HepG2 (cell line): ENCODE results near the gene ULK4. TPM values are rescaled to one million over a fixed set of nuclear protein-coding genes. Genes with fewer than 3 reads are reported as not detected.

Experiments used
- CC2D1A ChIP-seq: sonication (generic); formaldehyde crosslinking; IDR thresholded peaks from 2 replicates; pipeline ENCODE4 v1.8.1; 2023; ENCODE audit warnings: mild to moderate bottlenecking, missing genetic modification reagents
- CENPT ChIP-seq: sonication (generic); formaldehyde crosslinking; IDR thresholded peaks from 2 replicates; pipeline ENCODE4 v1.8.0; 2022; ENCODE audit warnings: low read depth, mild to moderate bottlenecking, moderate library complexity, missing genetic modification reagents
- DPF2 ChIP-seq: sonication (generic); formaldehyde crosslinking; IDR thresholded peaks from 2 replicates; pipeline ENCODE4 v1.4.0; 2020; ENCODE audit warnings: mild to moderate bottlenecking, low read depth, missing genetic modification reagents, borderline replicate concordance
- ELF3 ChIP-seq: IDR thresholded peaks from 2 replicates; pipeline ENCODE4 v1.6.1; 2016; ENCODE audit warnings: missing genetic modification reagents, missing compliant biosample characterization
- FOXC1 ChIP-seq: sonication (generic); formaldehyde crosslinking; IDR thresholded peaks from 2 replicates; pipeline ENCODE4 v1.8.0; 2022; ENCODE audit warnings: mild to moderate bottlenecking, missing genetic modification reagents, borderline replicate concordance
- GPN1 ChIP-seq: sonication (generic); formaldehyde crosslinking; IDR thresholded peaks from 2 replicates; pipeline ENCODE4 v1.5.1; 2020; ENCODE audit warnings: missing genetic modification reagents, borderline replicate concordance
- HHEX ChIP-seq: IDR thresholded peaks from 2 replicates; pipeline ENCODE4 v1.6.1; 2016; ENCODE audit warnings: control low read depth
- HOXA3 ChIP-seq: sonication (generic); formaldehyde crosslinking; IDR thresholded peaks from 2 replicates; pipeline ENCODE4 v1.5.0; 2020; ENCODE audit warnings: missing genetic modification reagents
- KMT2A ChIP-seq: sonication (generic); formaldehyde crosslinking; IDR thresholded peaks from 2 replicates; pipeline ENCODE4 v1.4.0; 2020; ENCODE audit warnings: missing genetic modification reagents
- MAFG ChIP-seq: sonication (generic); formaldehyde crosslinking; IDR thresholded peaks from 2 replicates; pipeline ENCODE4 v1.5.1; 2020; ENCODE audit warnings: mild to moderate bottlenecking, missing genetic modification reagents
- MBNL3 ChIP-seq: fragments of 250-450 bp; sonication (Bioruptor Pico); conservative IDR thresholded peaks from 2 replicates; pipeline ENCODE4 v1.8.0; 2022; ENCODE audit warnings: mild to moderate bottlenecking, inconsistent platforms
- REL ChIP-seq: sonication (generic); formaldehyde crosslinking; conservative IDR thresholded peaks from 2 replicates; pipeline ENCODE4 v1.8.0; 2022; ENCODE audit warnings: mild to moderate bottlenecking, missing genetic modification reagents, moderate library complexity
- REXO4 ChIP-seq: sonication (generic); formaldehyde crosslinking; IDR thresholded peaks from 2 replicates; pipeline ENCODE4 v1.8.0; 2022; ENCODE audit warnings: missing genetic modification reagents, mild to moderate bottlenecking, borderline replicate concordance
- SALL2 ChIP-seq: sonication (generic); formaldehyde crosslinking; IDR thresholded peaks from 2 replicates; pipeline ENCODE4 v1.8.1; 2023; ENCODE audit warnings: mild to moderate bottlenecking, missing genetic modification reagents, inconsistent platforms
- SYNCRIP ChIP-seq: fragments of 200-400 bp; formaldehyde crosslinking; IDR thresholded peaks from 2 replicates; pipeline ENCODE4 v1.6.1; 2018; ENCODE audit warnings: mild to moderate bottlenecking, low read depth, low read length; ENCODE audit not compliant: insufficient read depth
- ZBTB38 ChIP-seq: sonication (generic); formaldehyde crosslinking; IDR thresholded peaks from 2 replicates; pipeline ENCODE4 v1.5.1; 2020; ENCODE audit warnings: mild to moderate bottlenecking, missing genetic modification reagents
- ZFP62 ChIP-seq: sonication (generic); formaldehyde crosslinking; IDR thresholded peaks from 2 replicates; pipeline ENCODE4 v1.4.0; 2020; ENCODE audit warnings: missing genetic modification reagents
- ZNF549 ChIP-seq: sonication (generic); formaldehyde crosslinking; IDR thresholded peaks from 2 replicates; pipeline ENCODE4 v1.5.0; 2020; ENCODE audit warnings: missing genetic modification reagents
- ZNF713 ChIP-seq: sonication (generic); formaldehyde crosslinking; IDR thresholded peaks from 2 replicates; pipeline ENCODE4 v1.4.0; 2020; ENCODE audit warnings: mild to moderate bottlenecking, missing genetic modification reagents
- ZSCAN12 ChIP-seq: sonication (generic); formaldehyde crosslinking; IDR thresholded peaks from 2 replicates; pipeline ENCODE4 v1.9.0; 2021; ENCODE audit warnings: mild to moderate bottlenecking, missing genetic modification reagents
- polyA plus RNA-seq, 8 experiments: library from polyadenylated mRNA; depleted of rRNA in 3 of 8; stranded (reverse) in 7 of 8; unstranded in 1 of 8; fragments of >200 nt; fragmentation: Illumina TruSeq in 4 of 8; extraction: Trizol in 4 of 8; gene quantifications; 2 replicates each; pipeline versions ENCODE4 v1.2.1 to v1.2.3, GENCODE V29; 2011 to 2016; ENCODE audit warnings: low read depth in 4 of 8, missing spikeins in 1 of 8, mixed read lengths in 1 of 8; ENCODE audit not compliant: insufficient read depth in 1 of 8
- total RNA-seq, 5 experiments: library from RNA; depleted of rRNA; stranded (reverse); fragments of >200 nt; fragmentation: Illumina TruSeq; extraction: Trizol; gene quantifications; 2 replicates each; pipeline ENCODE4 v1.2.3, GENCODE V29; 2016; ENCODE audit warnings: low read depth in 1 of 5
- TF ChIP-seq, protein P1 (sequence below): IDR thresholded peaks from 2 replicates; pipeline ENCODE4 v1.6.1; 2016; ENCODE audit warnings: mild to moderate bottlenecking, missing biosample characterization, missing genetic modification reagents
- TF ChIP-seq, protein P2 (sequence below): IDR thresholded peaks from 2 replicates; pipeline ENCODE4 v1.6.1; 2016; ENCODE audit warnings: low read depth, borderline replicate concordance
- TF ChIP-seq, protein P3 (sequence below): sonication (generic); formaldehyde crosslinking; IDR thresholded peaks from 2 replicates; pipeline ENCODE4 v1.4.0; 2020; ENCODE audit warnings: mild to moderate bottlenecking, low read depth, missing genetic modification reagents
- TF ChIP-seq, protein P4 (sequence below): sonication (generic); formaldehyde crosslinking; IDR thresholded peaks from 2 replicates; pipeline ENCODE4 v1.5.1; 2020; ENCODE audit warnings: missing genetic modification reagents, mild to moderate bottlenecking, borderline replicate concordance
- TF ChIP-seq, protein P5 (sequence below): sonication (generic); formaldehyde crosslinking; IDR thresholded peaks from 2 replicates; pipeline ENCODE4 v1.4.0; 2020; ENCODE audit warnings: missing genetic modification reagents
- TF ChIP-seq, protein P6 (sequence below): sonication (generic); formaldehyde crosslinking; IDR thresholded peaks from 2 replicates; pipeline ENCODE4 v1.4.0; 2020; ENCODE audit warnings: mild to moderate bottlenecking, missing genetic modification reagents

The ULK4 gene
- total and polyA plus RNA-seq, 2 of the 13 experiments (the other 11 are each of a cell fraction or from before 2014, with no cell fraction given) = 6.7 to 11.8 TPM

DNA sequence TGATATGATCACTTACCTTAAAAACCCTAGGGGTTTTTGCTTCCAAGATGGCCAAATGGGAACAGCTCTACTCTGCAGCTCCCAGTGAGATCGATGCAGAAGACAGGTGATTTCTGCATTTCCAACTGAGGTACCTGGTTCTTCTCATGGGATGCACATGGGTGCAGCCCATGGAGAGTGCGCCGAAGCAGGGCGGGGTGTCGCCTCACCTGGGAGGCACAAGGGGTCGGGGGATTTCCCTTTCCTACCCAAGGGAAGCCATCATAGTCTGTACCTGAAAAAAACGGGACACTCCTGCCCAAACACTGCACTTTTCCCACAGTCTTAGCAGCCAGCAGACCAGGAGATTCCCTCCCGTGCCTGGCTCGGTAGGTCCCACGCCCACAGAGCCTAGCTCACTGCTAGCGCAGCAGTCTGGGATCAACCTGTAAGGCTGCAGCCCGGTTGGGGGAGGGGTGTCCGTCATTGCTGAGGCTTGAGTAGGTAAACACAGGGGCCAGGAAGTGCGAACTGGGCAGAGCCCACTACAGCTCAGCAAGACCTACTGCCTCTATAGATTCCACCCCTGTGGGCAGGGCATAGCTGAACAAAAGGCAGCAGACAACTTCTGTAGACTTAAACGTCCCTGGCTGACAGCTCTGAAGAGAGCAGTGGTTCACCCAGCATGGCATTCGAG lies 684.0 kb downstream of the ULK4 start (continued):
- TF ChIP-seq ELF3 (CRISPR knock-in tag) (peak; percentile 79), MBNL3 (CRISPR knock-in tag) (no peak), REL (CRISPR knock-in tag) (0 out of 2 replicates have a peak, but pooled peaks have one; percentile 44), REXO4 (CRISPR knock-in tag) (no peak), SALL2 (CRISPR knock-in tag) (0 out of 2 replicates have a peak, but pooled peaks have one; percentile 55), MAFG (CRISPR knock-in tag) (no peak), GPN1 (CRISPR knock-in tag) (no peak), ZNF549 (CRISPR knock-in tag) (no peak), ZFP62 (CRISPR knock-in tag) (no peak), HHEX (CRISPR knock-in tag) (no peak), CENPT (CRISPR knock-in tag) (no peak), KMT2A (CRISPR knock-in tag) (no peak), HOXA3 (CRISPR knock-in tag) (peak; percentile 65; the same call in 1 of the 2 replicates), ZSCAN12 (no peak), FOXC1 (CRISPR knock-in tag) (no peak), DPF2 (CRISPR knock-in tag) (peak; percentile 32; the same call in 1 of the 2 replicates), SYNCRIP (no peak), ZBTB38 (CRISPR knock-in tag) (peak; percentile 86; the same call in 1 of the 2 replicates), CC2D1A (CRISPR knock-in tag) (no peak), ZNF713 (CRISPR knock-in tag) (no peak)
- TF ChIP-seq, protein P1, sequence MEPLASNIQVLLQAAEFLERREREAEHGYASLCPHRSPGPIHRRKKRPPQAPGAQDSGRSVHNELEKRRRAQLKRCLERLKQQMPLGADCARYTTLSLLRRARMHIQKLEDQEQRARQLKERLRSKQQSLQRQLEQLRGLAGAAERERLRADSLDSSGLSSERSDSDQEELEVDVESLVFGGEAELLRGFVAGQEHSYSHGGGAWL (CRISPR knock-in tag) = peak; percentile 53
- TF ChIP-seq, protein P2, sequence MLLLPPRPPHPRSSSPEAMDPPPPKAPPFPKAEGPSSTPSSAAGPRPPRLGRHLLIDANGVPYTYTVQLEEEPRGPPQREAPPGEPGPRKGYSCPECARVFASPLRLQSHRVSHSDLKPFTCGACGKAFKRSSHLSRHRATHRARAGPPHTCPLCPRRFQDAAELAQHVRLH (CRISPR knock-in tag) = no peak
- TF ChIP-seq, protein P3, sequence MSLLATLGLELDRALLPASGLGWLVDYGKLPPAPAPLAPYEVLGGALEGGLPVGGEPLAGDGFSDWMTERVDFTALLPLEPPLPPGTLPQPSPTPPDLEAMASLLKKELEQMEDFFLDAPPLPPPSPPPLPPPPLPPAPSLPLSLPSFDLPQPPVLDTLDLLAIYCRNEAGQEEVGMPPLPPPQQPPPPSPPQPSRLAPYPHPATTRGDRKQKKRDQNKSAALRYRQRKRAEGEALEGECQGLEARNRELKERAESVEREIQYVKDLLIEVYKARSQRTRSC (CRISPR knock-in tag) = no peak
- TF ChIP-seq, protein P4, sequence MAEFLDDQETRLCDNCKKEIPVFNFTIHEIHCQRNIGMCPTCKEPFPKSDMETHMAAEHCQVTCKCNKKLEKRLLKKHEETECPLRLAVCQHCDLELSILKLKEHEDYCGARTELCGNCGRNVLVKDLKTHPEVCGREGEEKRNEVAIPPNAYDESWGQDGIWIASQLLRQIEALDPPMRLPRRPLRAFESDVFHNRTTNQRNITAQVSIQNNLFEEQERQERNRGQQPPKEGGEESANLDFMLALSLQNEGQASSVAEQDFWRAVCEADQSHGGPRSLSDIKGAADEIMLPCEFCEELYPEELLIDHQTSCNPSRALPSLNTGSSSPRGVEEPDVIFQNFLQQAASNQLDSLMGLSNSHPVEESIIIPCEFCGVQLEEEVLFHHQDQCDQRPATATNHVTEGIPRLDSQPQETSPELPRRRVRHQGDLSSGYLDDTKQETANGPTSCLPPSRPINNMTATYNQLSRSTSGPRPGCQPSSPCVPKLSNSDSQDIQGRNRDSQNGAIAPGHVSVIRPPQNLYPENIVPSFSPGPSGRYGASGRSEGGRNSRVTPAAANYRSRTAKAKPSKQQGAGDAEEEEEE (CRISPR knock-in tag) = 0 out of 2 replicates have a peak, but pooled peaks have one; percentile 67
- TF ChIP-seq, protein P5, sequence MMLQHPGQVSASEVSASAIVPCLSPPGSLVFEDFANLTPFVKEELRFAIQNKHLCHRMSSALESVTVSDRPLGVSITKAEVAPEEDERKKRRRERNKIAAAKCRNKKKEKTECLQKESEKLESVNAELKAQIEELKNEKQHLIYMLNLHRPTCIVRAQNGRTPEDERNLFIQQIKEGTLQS (CRISPR knock-in tag) = no peak
- TF ChIP-seq, protein P6, sequence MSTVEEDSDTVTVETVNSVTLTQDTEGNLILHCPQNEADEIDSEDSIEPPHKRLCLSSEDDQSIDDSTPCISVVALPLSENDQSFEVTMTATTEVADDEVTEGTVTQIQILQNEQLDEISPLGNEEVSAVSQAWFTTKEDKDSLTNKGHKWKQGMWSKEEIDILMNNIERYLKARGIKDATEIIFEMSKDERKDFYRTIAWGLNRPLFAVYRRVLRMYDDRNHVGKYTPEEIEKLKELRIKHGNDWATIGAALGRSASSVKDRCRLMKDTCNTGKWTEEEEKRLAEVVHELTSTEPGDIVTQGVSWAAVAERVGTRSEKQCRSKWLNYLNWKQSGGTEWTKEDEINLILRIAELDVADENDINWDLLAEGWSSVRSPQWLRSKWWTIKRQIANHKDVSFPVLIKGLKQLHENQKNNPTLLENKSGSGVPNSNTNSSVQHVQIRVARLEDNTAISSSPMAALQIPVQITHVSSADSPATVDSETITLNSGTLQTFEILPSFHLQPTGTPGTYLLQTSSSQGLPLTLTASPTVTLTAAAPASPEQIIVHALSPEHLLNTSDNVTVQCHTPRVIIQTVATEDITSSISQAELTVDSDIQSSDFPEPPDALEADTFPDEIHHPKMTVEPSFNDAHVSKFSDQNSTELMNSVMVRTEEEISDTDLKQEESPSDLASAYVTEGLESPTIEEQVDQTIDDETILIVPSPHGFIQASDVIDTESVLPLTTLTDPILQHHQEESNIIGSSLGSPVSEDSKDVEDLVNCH = no peak
